ENCODE measurements around the gene GGCX. TPM values are rescaled to one million over a fixed set of nuclear protein-coding genes. Genes with fewer than 3 reads are reported as not detected.
A peak's percentile ranks its signal among the peaks of the same experiment; 100 is the strongest.

The GGCX gene
- total RNA-seq, 1 experiment from 2014 or later = 66.2 TPM

DNA sequence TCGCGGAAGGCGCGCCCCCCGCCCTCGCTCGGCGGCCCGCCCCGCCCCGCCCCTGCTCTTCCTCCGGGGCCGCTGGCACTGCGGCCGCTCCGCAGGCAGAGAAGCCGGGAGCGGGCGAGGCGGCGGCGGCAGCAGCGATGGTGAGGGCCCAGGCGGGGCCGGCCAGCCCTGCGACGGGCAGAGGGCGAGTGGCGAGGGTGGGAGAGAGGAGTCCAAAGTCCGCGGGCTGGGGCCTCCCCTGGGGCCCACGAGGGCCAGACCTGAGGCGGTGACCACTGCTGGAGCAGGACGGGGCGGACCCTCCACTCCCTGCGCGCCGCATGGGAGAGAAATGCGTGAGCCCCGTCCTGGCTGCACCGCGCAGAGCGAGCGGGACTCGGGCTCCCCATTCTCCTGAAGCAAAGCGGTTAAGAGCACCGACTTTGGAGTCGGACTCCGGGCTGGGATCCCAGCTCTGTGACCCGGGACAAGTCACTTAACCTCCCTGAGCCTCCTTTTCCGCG, 23.1 kb upstream of the GGCX start, which contains the start of gene VAMP5:
Gene VAMP5, plus strand, starts transcription at position 78 of the 503 bp plus-strand sequence. Its CDS starts 60 bp downstream, at position 138.
- H3K36me3 Mint-ChIP-seq (ENCODE audit: insufficient read depth, unreplicated experiment) = peaks cover 11% of the 10 kb centered on the region
- intact Hi-C loops (cut with micrococcal nuclease; ENCODE audit: unreplicated experiment) = no loop called here
- no peaks in the 10 kb centered on the region for H3K27me3 Mint-ChIP-seq (ENCODE audit: unreplicated experiment)
- TF ChIP-seq CTCF (IDR thresholded peaks at IDR 0.05; ENCODE audit: unreplicated experiment) = no peak
- H3K4me1 Mint-ChIP-seq (ENCODE audit: low read depth, unreplicated experiment) = peaks cover 18% of the 10 kb centered on the region
- CTCF ChIA-PET = interaction anchor here (0.6 kb wide), 1 partner anchor 15 kb away, joined by 3 read pairs; no protein-coding TSS in a partner anchor
- no TSS peak for BruUV-seq (replicated peaks)
- peak; percentile 32 for DNase-seq
- H3K27ac Mint-ChIP-seq (ENCODE audit: unreplicated experiment) = peak within 1 kb of the TSS; percentile 80
- no peaks in the 10 kb centered on the region for H3K9me3 Mint-ChIP-seq (ENCODE audit: low read depth, unreplicated experiment)
- H3K4me3 Mint-ChIP-seq (ENCODE audit: low read depth, unreplicated experiment) = peak within 1 kb of the TSS; percentile 51

DNA sequence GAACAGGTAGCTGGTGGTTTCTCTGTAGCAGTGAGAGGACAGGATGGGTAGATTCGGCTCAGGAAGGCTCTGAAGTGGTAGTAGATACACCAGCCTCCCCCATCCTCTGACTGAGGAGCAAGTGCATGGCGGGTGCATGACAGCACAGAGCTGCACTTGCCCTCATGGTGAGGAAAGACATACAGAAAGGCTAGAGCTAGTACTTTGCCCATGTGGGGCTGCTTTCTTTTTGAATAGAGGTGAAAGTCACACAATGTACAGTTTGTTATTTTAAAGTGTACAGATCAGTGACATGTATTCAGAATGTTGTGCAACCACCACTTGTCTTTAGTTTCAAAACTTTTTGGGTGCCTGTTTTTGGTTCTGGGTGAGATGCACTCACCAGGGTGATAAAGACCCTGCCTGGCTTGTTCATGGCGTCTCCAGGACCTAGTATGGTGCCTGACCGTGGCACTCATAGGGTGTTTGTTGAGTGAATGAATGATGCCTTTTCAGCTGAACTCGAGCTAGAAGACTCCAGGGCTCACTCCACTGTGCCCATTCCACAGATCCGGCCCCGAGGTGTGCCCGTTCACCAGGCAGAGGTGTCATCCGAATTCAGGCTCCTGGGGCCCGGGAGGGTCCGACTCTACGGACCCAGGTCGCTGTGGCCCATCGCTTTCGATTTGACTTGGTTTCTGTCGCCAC, 22.5 kb upstream of the GGCX start:
- Mint-ChIP-seq H3K27me3 (ENCODE audit: unreplicated experiment) (no peaks in the 10 kb centered on the region), H3K4me3 (ENCODE audit: low read depth, unreplicated experiment) (peak overlapping the region; percentile 14), H3K4me1 (ENCODE audit: low read depth, unreplicated experiment) (peaks cover 24% of the 10 kb centered on the region), H3K9me3 (ENCODE audit: low read depth, unreplicated experiment) (no peaks in the 10 kb centered on the region), H3K36me3 (ENCODE audit: insufficient read depth, unreplicated experiment) (peaks cover 11% of the 10 kb centered on the region), H3K27ac (ENCODE audit: unreplicated experiment) (no peak overlapping the region)
- CTCF ChIA-PET = interaction anchor here (0.5 to 0.6 kb wide), 2 partner anchors 15 to 219 kb away, joined by 3 read pairs; no protein-coding TSS in a partner anchor
- BruUV-seq (replicated peaks) = no TSS peak
- intact Hi-C loops (cut with micrococcal nuclease; ENCODE audit: unreplicated experiment) = no loop called here
- no peak for DNase-seq
- TF ChIP-seq CTCF (IDR thresholded peaks at IDR 0.05; ENCODE audit: unreplicated experiment) = no peak

- Mint-ChIP-seq H3K4me3 (ENCODE audit: low read depth, unreplicated experiment) (no peak overlapping the region), H3K9me3 (ENCODE audit: low read depth, unreplicated experiment) (no peaks in the 10 kb centered on the region), H3K36me3 (ENCODE audit: insufficient read depth, unreplicated experiment) (peaks cover 22% of the 10 kb centered on the region), H3K27ac (ENCODE audit: unreplicated experiment) (no peak overlapping the region), H3K4me1 (ENCODE audit: low read depth, unreplicated experiment) (peaks cover 33% of the 10 kb centered on the region), H3K27me3 (ENCODE audit: unreplicated experiment) (no peaks in the 10 kb centered on the region)
- TF ChIP-seq CTCF (IDR thresholded peaks at IDR 0.05; ENCODE audit: unreplicated experiment) = no peak
- no TSS peak for BruUV-seq (replicated peaks)
- CTCF ChIA-PET = no interaction called here
- intact Hi-C loops (cut with micrococcal nuclease; ENCODE audit: unreplicated experiment) = no loop called here
- no peak for DNase-seq
These were observed 21.2 kb upstream of the GGCX start for GRCh38 chr2:85582492-85582891.

- BruUV-seq (replicated peaks) = no TSS peak
- Mint-ChIP-seq H3K27me3 (ENCODE audit: unreplicated experiment) (no peaks in the 10 kb centered on the region), H3K4me1 (ENCODE audit: low read depth, unreplicated experiment) (peaks cover 24% of the 10 kb centered on the region), H3K9me3 (ENCODE audit: low read depth, unreplicated experiment) (no peaks in the 10 kb centered on the region), H3K27ac (ENCODE audit: unreplicated experiment) (no peak overlapping the region), H3K4me3 (ENCODE audit: low read depth, unreplicated experiment) (no peak overlapping the region), H3K36me3 (ENCODE audit: insufficient read depth, unreplicated experiment) (peaks cover 27% of the 10 kb centered on the region)
- CTCF ChIA-PET = no interaction called here
- TF ChIP-seq CTCF (IDR thresholded peaks at IDR 0.05; ENCODE audit: unreplicated experiment) = no peak
- DNase-seq = no peak
- intact Hi-C loops (cut with micrococcal nuclease; ENCODE audit: unreplicated experiment) = no loop called here
These were observed 18.9 kb upstream of the GGCX start for GRCh38 chr2:85580206-85580605.

Measured in Calu3 (cell line).